Natural killer cell (primary cell): ENCODE data around the gene SF3A1. TPM values are rescaled to one million over a fixed set of nuclear protein-coding genes. Genes with fewer than 3 reads are reported as not detected.

Experiments
- ATAC-seq, 3 donors: fragments of 150-1000 bp in 2 of 3; fragments of 200-7000 bp in 1 of 3; cut with Tn5 transposase; 1 replicate in 1 of 3; 2 replicates in 2 of 3; pipeline ENCODE4 v1.10.0; 2021; ENCODE audit warnings: mild to moderate bottlenecking in 2 of 3, moderate library complexity in 2 of 3
- DNase-seq, 2 donors: peaks; one replicate each; pipeline versions ENCODE4 v3.0.0 to v3.0.0-alpha.2; 2013 to 2021; ENCODE audit warnings: mixed read lengths in 1 of 2
- H3K27ac ChIP-seq: one replicate; pipeline ENCODE4 v1.5.1; 2013; ENCODE audit warnings: mild to moderate bottlenecking, low read length
- H3K27me3 ChIP-seq: one replicate; pipeline ENCODE4 v1.6.1; 2013; ENCODE audit warnings: low read length; ENCODE audit not compliant: control insufficient read depth, insufficient read depth
- H3K36me3 ChIP-seq: one replicate; pipeline ENCODE4 v1.6.1; 2013; ENCODE audit warnings: low read length; ENCODE audit not compliant: control insufficient read depth, insufficient read depth
- H3K4me1 ChIP-seq: one replicate; pipeline ENCODE4 v1.6.1; 2013; ENCODE audit warnings: low read length; ENCODE audit not compliant: control insufficient read depth, insufficient read depth
- H3K4me3 ChIP-seq: one replicate; pipeline ENCODE4 v1.5.1; 2013; ENCODE audit warnings: low read length
- H3K9me3 ChIP-seq: one replicate; pipeline ENCODE4 v1.6.1; 2013; ENCODE audit warnings: low read length; ENCODE audit not compliant: control insufficient read depth, insufficient read depth
- H3K27ac Mint-ChIP-seq, 2 donors: one replicate each; pipeline ENCODE4 v1.8.0; 2022; ENCODE audit warnings: mild to moderate bottlenecking in 2 of 2, mixed read lengths in 2 of 2, moderate library complexity in 1 of 2
- H3K27me3 Mint-ChIP-seq, 2 donors: one replicate each; pipeline ENCODE4 v1.8.0; 2022; ENCODE audit warnings: low read depth in 2 of 2, mixed read lengths in 2 of 2
- H3K36me3 Mint-ChIP-seq: one replicate; pipeline ENCODE4 v1.8.0; 2022; ENCODE audit warnings: mixed read lengths
- H3K4me1 Mint-ChIP-seq, 2 donors: one replicate each; pipeline ENCODE4 v1.8.0; 2022; ENCODE audit warnings: mixed read lengths in 2 of 2
- H3K4me3 Mint-ChIP-seq: one replicate; pipeline ENCODE4 v1.8.0; 2022; ENCODE audit warnings: mild to moderate bottlenecking, moderate library complexity, mixed read lengths
- H3K9me3 Mint-ChIP-seq, 2 donors: one replicate each; pipeline ENCODE4 v1.8.0; 2022; ENCODE audit warnings: mixed read lengths in 2 of 2
- CTCF ChIP-seq: fragments of 200-600 bp; IDR thresholded peaks from one replicate; pipeline ENCODE4 v1.8.0; 2022; ENCODE audit warnings: antibody characterized with exemption
- whole genome bisulfite sequencing: methylation state at CpG from one replicate; pipeline ENCODE4 v1.1.7; 2013; ENCODE audit warnings: missing lambda C conversion rate; ENCODE audit not compliant: insufficient coverage; 5-methylcytosine and 5-hydroxymethylcytosine counted together
- intact Hi-C: fragments of 100-400 bp; cut with micrococcal nuclease; formaldehyde crosslinking; loops from one replicate; pipeline ENCODE4 v1.14.2; 2022
- total RNA-seq, 4 donors: library from RNA; stranded (reverse); fragments of 120-200 nt in 1 of 4; gene quantifications; one replicate each; pipeline versions ENCODE4 v1.2.3 to v1.2.4, GENCODE V29; 2013 to 2022

SF3A1 gene
- total RNA-seq, 3 donors from 2014 or later (not counting 1 experiment from before 2014, with no cell fraction given): 309 to 340 (median 319) TPM

- WGBS: 91% methylated on average over 27 of the region's 27 CpGs
Observed at GRCh38 chr22:30285176-30285845, 71.4 kb downstream of the SF3A1 start.

GRCh38 chr22:30284666-30285065 is 72.0 kb downstream of the SF3A1 start:
- no peak for ATAC-seq
- DNase-seq: no peak
- WGBS: 84% methylated on average over 4 of the region's 4 CpGs
- intact Hi-C loops: loop anchor here (5.0 kb wide), 1 partner anchor 37 kb away; the partner anchor contains the start of gene LIF
- Histone ChIP-seq H3K27ac (no peak overlapping the region), H3K4me1 (peaks cover 47% of the 10 kb centered on the region), H3K36me3 (no peaks in the 10 kb centered on the region), H3K4me3 (no peak overlapping the region), H3K9me3 (no peaks in the 10 kb centered on the region), H3K27me3 (no peaks in the 10 kb centered on the region)
- Mint-ChIP-seq H3K9me3 (no peaks in the 10 kb centered on the region), H3K27me3 (peaks cover 0 to 1% of the 10 kb centered on the region in 2 donors), H3K27ac (no peak overlapping the region), H3K36me3 (no peaks in the 10 kb centered on the region), H3K4me1 (peaks cover 14 to 24% of the 10 kb centered on the region in 2 donors), H3K4me3 (no peak overlapping the region)
- no peak for TF ChIP-seq CTCF

More at GRCh38 chr22:30285176-30285845, 71.4 kb downstream of the SF3A1 start:
- Histone ChIP-seq H3K4me3 (no peak overlapping the region), H3K4me1 (peaks cover 52% of the 10 kb centered on the region), H3K36me3 (no peaks in the 10 kb centered on the region), H3K27ac (no peak overlapping the region), H3K27me3 (no peaks in the 10 kb centered on the region), H3K9me3 (no peaks in the 10 kb centered on the region)
- intact Hi-C loops: loop anchor here (5.0 kb wide), 1 partner anchor 38 kb away; the partner anchor contains the start of gene LIF
- H3K27ac Mint-ChIP-seq: no peak overlapping the region
- no peaks in the 10 kb centered on the region for H3K9me3 Mint-ChIP-seq
- no peaks in the 10 kb centered on the region for H3K27me3 Mint-ChIP-seq
- H3K36me3 Mint-ChIP-seq: no peaks in the 10 kb centered on the region
- peaks cover 18 to 29% of the 10 kb centered on the region in 2 donors for H3K4me1 Mint-ChIP-seq
- no peak for ATAC-seq
- no peak overlapping the region for H3K4me3 Mint-ChIP-seq
- DNase-seq: no peak
- TF ChIP-seq CTCF: no peak

GRCh38 chr22:30284172-30284571 is 72.5 kb downstream of the SF3A1 start:
- Mint-ChIP-seq H3K9me3 (no peaks in the 10 kb centered on the region), H3K27ac (no peak overlapping the region), H3K4me3 (no peak overlapping the region), H3K27me3 (peaks cover 0 to 3% of the 10 kb centered on the region in 2 donors), H3K4me1 (peaks cover 17 to 24% of the 10 kb centered on the region in 2 donors), H3K36me3 (no peaks in the 10 kb centered on the region)
- ATAC-seq: no peak
- Histone ChIP-seq H3K9me3 (no peaks in the 10 kb centered on the region), H3K4me1 (peaks cover 51% of the 10 kb centered on the region), H3K27me3 (no peaks in the 10 kb centered on the region), H3K36me3 (no peaks in the 10 kb centered on the region), H3K4me3 (no peak overlapping the region), H3K27ac (no peak overlapping the region)
- no peak for TF ChIP-seq CTCF
- intact Hi-C loops: no loop called here
- WGBS: 94% methylated on average over 9 of the region's 9 CpGs
- DNase-seq: no peak
